Pancreas (tissue), 10 donors: ENCODE data around the gene EPN3. TPM values are rescaled to one million over a fixed set of nuclear protein-coding genes. Genes with fewer than 3 reads are reported as not detected.

Experiments
- ATAC-seq, 4 donors: fragments of 200-7000 bp; cut with Tn5 transposase; one replicate each; pipeline versions ENCODE4 v1.8.0 to v1.9.1; 2020; ENCODE audit warnings: mild to moderate bottlenecking in 4 of 4, moderate library complexity in 4 of 4
- DNase-seq, 6 donors: peaks; one replicate each; pipeline ENCODE4 v3.0.0-alpha.2; 2020
- FAIRE-seq: peaks from 2 replicates; lab custom pipeline; 2012; peaks lifted over from hg19 to GRCh38; lab: Jason Lieb, UNC
- H3K27ac ChIP-seq, 4 donors: fragments of 200-600 bp; sonication (generic); 1 replicate in 3 of 4; 2 replicates in 1 of 4; pipeline versions ENCODE4 v1.5.0 to v1.8.0; 2020
- H3K27me3 ChIP-seq, 4 donors: fragments of 200-600 bp; one replicate each; pipeline ENCODE4 v1.8.0; 2021
- H3K36me3 ChIP-seq, 3 donors: fragments of 200-600 bp; sonication (generic) in 1 of 3; one replicate each; pipeline versions ENCODE4 v1.5.0 to v1.8.0; 2020 to 2021
- H3K4me1 ChIP-seq, 3 donors: fragments of 200-600 bp; one replicate each; pipeline ENCODE4 v1.8.0; 2021
- H3K4me3 ChIP-seq, 4 donors: fragments of 200-600 bp; sonication (generic) in 2 of 4; one replicate each; pipeline versions ENCODE4 v1.5.0 to v1.8.0; 2020 to 2021
- H3K9me3 ChIP-seq, 4 donors: fragments of 200-600 bp; one replicate each; pipeline ENCODE4 v1.8.0; 2021
- CTCF ChIP-seq, 4 donors: fragments of 200-600 bp; sonication (generic) in 3 of 4; IDR thresholded peaks; one replicate each; pipeline versions ENCODE4 v1.5.0 to v1.8.0; 2021; ENCODE audit warnings: antibody characterized with exemption in 4 of 4
- WGBS, 2 donors: extraction: QIAGEN DNeasy Blood & Tissue Kit; methylation state at CpG; one replicate each; pipeline ENCODE4 v1.1.7; 2013; 5-methylcytosine and 5-hydroxymethylcytosine counted together
- intact Hi-C, 3 donors: fragments of 100-400 bp; cut with DNase I; formaldehyde crosslinking; loops; one replicate each; pipeline versions ENCODE4 v1.11.1 to v1.14.2; 2022
- polyA plus RNA-seq, 2 donors: library from polyadenylated mRNA; stranded (reverse); fragments of 200-250 nt; gene quantifications; one replicate each; pipeline ENCODE4 v1.2.3, GENCODE V29; 2013
- total RNA-seq, 6 donors: library from RNA; stranded (reverse); fragmentation: NEBNext Ultra II Directional in 4 of 6; extraction: Animal tissue kit (Norgen Biotek cat#: 25700) in 4 of 6; gene quantifications; one replicate each; pipeline versions ENCODE4 v1.2.1 to v1.2.4, GENCODE V29; 2021 to 2023
- donor health status: healthy with polysubstance abuse.
- donor health status: DM: no; HTN: no; CAD: no; lungs with moderate emphysema.
- donor health status: DM: no; HTN: no; CAD: no.
- donor health status: control.
- donor health status: control.
- donor health status: Bipolar disorder and iron deficiency.
- donor health status: DM: yes; HTN: yes; CAD: no.
- donor health status: DM: no; HTN: no; CAD: no.
- donor health status: DM: no; HTN: no; CAD: no.
- donor health status: DM: yes; HTN: yes; CAD: no.

The EPN3 gene
- total and polyA plus RNA-seq, 8 donors = 6.9 to 30.2 (median 12.7) TPM

- intact Hi-C loops = no loop called here
- DNase-seq = no peak
- WGBS, 2 donors = 81 to 82% methylated on average over 6 of the region's 6 CpGs
Observed at GRCh38 chr17:50584749-50585148, 52.2 kb downstream of the EPN3 start.

GRCh38 chr17:50585346-50585745 is 52.8 kb downstream of the EPN3 start:
- Histone ChIP-seq H3K27ac (no peak overlapping the region), H3K9me3 (no peaks in the 10 kb centered on the region), H3K27me3 (no peaks in the 10 kb centered on the region), H3K36me3 (no peaks in the 10 kb centered on the region), H3K4me3 (no peak overlapping the region), H3K4me1 (no peaks in the 10 kb centered on the region)
- no peak for DNase-seq
- no peak for TF ChIP-seq CTCF (IDR thresholded peaks at IDR 0.05)
- WGBS, 2 donors = 75 to 93% methylated on average over 4 of the region's 4 CpGs
- no peak for ATAC-seq
- intact Hi-C loops = no loop called here
- no peak for FAIRE-seq

More at GRCh38 chr17:50584749-50585148, 52.2 kb downstream of the EPN3 start:
- H3K4me1 ChIP-seq = no peaks in the 10 kb centered on the region
- H3K27me3 ChIP-seq = no peaks in the 10 kb centered on the region
- H3K4me3 ChIP-seq = no peak overlapping the region
- H3K36me3 ChIP-seq = no peaks in the 10 kb centered on the region
- no peaks in the 10 kb centered on the region for H3K9me3 ChIP-seq
- TF ChIP-seq CTCF (IDR thresholded peaks at IDR 0.05) = no peak
- no peak for FAIRE-seq
- ATAC-seq = no peak
- no peak overlapping the region for H3K27ac ChIP-seq

- intact Hi-C loops = no loop called here
- Histone ChIP-seq H3K27ac (no peak overlapping the region), H3K36me3 (no peaks in the 10 kb centered on the region), H3K9me3 (no peaks in the 10 kb centered on the region), H3K27me3 (no peaks in the 10 kb centered on the region), H3K4me1 (no peaks in the 10 kb centered on the region), H3K4me3 (no peak overlapping the region)
- TF ChIP-seq CTCF (IDR thresholded peaks at IDR 0.05) = no peak
- WGBS, 2 donors = 79 to 87% methylated on average over 7 to 8 of the region's 8 CpGs
- FAIRE-seq (no peak), ATAC-seq (no peak), DNase-seq (no peak)
Observed at GRCh38 chr17:50585891-50586290, 53.4 kb downstream of the EPN3 start.

GRCh38 chr17:50586421-50587247 is 54.1 kb downstream of the EPN3 start:
- no peak overlapping the region for H3K4me3 ChIP-seq
- H3K9me3 ChIP-seq = no peaks in the 10 kb centered on the region
- FAIRE-seq (no peak), ATAC-seq (no peak), DNase-seq (no peak)
- TF ChIP-seq CTCF (IDR thresholded peaks at IDR 0.05) = no peak
- H3K4me1 ChIP-seq = no peaks in the 10 kb centered on the region
- no peaks in the 10 kb centered on the region for H3K36me3 ChIP-seq
- 87 to 88% methylated on average over 9 of the region's 9 CpGs for WGBS, 2 donors
- no peak overlapping the region for H3K27ac ChIP-seq
- H3K27me3 ChIP-seq = no peaks in the 10 kb centered on the region
- intact Hi-C loops = no loop called here

- Histone ChIP-seq H3K27ac (no peak overlapping the region), H3K4me1 (no peaks in the 10 kb centered on the region), H3K4me3 (no peak overlapping the region), H3K27me3 (no peaks in the 10 kb centered on the region), H3K36me3 (no peaks in the 10 kb centered on the region), H3K9me3 (no peaks in the 10 kb centered on the region)
- WGBS, 2 donors = 85% methylated on average over 9 of the region's 9 CpGs
- FAIRE-seq (no peak), ATAC-seq (no peak), DNase-seq (no peak)
- intact Hi-C loops = no loop called here
- TF ChIP-seq CTCF (IDR thresholded peaks at IDR 0.05) = no peak
Observed at GRCh38 chr17:50587571-50587970, 55.0 kb downstream of the EPN3 start.
